CD1c-positive myeloid dendritic cell (primary cell): ENCODE data around the gene FAM9C.
"Not testable (repeated sequence)": the region's sequence is repeated elsewhere in the genome, so short reads cannot be mapped to it uniquely, and the experiment has no call there.

Source experiments
- DNase-seq: peaks from one replicate; pipeline ENCODE4 v3.0.0-alpha.2; 2016; ENCODE audit errors: extremely low spot score

Gene FAM9C

GRCh38 chrX:13076176-13076961 lies 31.9 kb upstream of the FAM9C start:
- no peak for DNase-seq

DNA sequence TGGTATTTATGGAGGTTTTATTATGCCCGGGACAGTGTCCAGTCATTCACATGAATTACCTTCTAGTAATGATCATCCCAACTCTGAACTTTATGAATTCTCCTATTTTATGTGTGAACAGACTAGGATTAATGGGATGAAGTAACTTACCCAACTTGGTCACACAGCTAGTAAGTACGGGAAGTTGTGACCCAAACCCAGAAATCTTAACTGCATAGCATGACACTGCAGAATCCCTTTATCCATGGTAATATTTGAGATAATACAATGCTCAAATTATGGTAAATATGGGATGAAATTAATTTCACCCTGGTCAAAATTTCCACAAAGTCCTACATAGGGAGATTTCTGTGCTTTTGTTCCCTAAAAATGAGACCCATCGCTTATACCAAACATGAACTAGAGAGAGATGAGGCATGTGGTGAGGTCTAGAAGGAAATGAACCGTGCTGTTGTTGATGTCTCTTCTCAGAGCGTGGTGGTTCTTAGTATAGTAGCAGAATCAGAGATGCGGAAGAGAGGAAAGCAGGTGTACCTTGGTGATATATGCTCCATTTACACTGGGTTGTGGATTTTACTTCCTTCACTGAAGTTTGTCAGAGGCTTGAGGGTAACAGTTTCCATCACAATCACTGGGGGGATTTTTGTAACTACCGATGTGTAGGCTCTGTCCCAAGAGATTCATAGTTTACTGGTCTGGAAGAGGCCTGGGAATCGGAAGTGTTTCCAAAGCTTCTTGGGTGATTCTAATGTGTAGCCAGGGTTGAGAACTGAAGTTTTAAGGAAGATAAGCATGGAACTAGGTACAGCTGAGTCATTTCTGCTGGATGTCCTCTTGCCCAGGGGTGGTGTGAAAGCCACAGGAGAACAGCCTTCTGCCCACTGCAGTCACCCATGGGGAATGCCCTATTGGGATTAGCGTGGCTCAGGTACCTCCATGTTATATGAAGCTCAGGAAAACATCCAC lies 30.2 kb upstream of the FAM9C start:
- DNase-seq = peak; percentile 29

DNA sequence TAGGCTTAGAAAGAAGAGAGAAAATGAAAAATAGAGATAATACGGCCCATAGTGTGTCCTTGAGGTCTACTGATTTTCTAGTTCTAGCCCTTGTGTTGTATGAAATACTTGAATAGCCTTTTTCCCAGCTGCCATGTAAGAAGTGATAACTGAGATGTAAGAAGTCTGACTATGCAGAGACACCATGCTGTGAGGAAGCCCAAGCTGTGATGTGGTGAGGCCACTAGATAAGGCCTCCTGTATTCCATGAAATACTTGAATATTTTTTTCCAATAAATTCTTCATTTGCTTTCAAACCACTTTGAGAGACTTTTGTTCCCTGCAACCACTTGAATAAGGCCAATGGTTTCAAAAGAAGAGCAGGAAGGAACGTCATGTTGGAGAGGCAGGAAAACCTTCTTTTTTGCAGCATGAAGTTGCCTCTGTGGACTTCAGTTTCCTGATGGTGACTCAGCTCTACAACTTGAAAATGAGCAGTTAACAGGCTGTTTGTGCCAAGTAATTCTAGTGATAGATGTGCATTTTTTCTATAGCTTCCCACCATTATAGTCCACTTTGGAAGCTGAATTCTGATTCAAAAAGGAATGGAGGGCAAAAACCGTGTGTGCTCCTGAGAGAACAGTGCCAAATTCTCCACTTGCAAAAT lies 25.5 kb upstream of the FAM9C start:
- no peak for DNase-seq

- no peak for DNase-seq
Measured at GRCh38 chrX:13068651-13069050, 24.2 kb upstream of the FAM9C start.

DNA sequence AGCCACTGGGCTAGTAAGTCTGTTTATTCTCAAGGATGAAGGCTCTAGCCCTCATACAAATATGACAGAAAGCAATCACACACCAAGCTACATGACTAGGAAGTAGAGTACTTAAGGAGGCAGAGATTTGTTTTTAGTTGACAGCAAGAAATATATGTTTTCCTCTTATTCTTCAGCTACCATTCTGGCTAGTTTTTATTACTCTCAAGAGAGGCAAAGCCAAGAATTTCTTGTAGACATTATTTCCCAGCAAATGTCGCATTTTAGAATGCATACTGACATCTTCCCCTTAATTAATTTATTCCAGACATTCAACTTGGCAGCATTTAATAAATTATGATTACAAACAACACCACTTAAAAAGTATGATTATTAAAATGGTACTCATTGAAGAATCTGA lies 23.4 kb upstream of the FAM9C start:
- no peak for DNase-seq

GRCh38 chrX:13066391-13066790 lies 22.0 kb upstream of the FAM9C start:
- no peak for DNase-seq

DNA sequence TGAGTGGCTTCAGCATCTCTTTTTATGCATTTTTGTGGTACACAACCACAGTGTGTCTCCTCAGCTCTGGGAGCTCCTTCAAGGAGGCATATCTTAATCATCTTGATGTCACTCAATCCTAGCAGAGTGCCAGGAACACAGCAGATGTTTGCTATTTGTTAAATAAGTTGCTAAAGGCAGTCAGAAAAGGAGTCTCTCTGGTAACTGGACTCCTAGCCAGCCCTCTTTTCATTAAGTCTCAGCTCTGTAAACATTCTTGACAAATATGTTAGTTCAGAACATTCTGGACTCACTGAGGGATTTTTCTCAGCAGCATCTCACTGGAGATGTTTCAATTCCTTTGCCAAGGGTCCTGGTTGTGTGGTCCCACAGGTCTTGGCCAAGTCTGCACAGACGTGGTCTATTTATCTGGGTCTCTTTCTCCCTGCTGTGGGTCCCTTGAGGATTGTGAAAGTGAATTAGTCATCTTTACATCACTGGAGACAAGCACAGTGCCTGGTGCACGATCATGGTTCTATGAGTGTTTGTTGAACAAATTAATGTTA lies 20.3 kb upstream of the FAM9C start:
- no peak for DNase-seq

GRCh38 chrX:13063124-13063523 lies 18.7 kb upstream of the FAM9C start:
- not testable (repeated sequence) for DNase-seq

GRCh38 chrX:13062331-13062730 lies 17.9 kb upstream of the FAM9C start:
- not testable (repeated sequence) for DNase-seq

DNA sequence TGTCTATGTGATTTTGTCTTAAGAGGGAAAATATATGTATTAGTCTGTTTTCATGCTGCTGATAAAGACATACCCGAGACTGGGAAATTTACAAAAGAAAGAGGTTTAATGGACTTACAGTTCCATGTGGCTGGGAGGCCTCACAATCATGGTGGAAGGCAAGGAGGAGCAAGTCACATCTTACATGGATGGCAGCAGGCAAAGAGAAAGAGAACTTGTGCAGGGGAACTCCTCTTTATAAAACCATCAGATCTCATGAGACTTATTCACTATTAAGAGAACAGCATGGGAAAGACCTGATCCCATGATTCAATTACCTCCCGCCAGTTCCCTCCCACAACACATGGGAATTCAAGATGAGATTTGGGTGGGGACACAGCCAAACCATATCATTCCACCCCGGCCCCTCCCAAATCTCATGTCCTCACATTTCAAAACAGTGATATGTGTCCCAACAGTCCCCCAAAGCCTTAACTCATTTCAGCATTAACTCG lies 16.8 kb upstream of the FAM9C start:
- DNase-seq = not testable (repeated sequence)

DNA sequence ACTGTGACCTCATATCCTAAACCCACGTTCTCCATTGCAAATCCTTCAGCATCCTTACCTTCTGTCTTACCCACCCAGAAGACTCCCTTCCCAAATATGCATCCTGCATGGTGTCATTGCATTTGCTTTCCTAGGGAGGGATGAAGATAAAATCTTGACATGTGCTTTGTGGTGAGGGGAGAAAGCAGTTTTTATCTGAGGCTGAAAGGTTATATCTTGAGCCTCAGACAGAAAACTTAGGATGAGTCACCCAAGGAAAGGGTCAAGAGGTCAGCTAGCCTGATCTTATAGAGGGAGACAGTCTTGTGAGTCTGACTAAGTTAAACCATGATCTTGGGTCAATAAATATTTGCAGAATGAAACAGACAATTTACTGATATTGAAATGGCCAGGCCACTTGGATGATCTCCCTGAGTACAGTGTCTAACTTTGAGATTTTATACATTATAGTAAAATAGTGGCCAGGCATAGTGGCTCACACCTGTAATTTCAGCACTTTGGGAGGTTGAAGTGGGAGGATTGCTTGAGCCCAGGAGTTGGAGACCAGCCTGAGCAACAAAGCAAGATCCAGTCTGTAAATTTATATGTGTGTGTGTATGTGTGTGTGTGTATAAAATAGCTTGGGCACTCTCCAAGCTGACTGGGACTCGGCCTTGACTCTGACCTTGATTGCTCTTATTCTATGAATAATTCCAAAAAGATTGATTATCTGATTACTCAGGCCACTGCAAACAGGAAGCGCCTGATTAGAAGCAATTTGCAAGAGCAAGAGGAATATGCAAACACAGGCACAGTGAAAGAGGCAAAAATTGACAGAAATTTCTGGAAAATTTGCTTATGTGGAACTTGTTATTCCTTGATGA lies 15.4 kb upstream of the FAM9C start:
- no peak for DNase-seq

DNA sequence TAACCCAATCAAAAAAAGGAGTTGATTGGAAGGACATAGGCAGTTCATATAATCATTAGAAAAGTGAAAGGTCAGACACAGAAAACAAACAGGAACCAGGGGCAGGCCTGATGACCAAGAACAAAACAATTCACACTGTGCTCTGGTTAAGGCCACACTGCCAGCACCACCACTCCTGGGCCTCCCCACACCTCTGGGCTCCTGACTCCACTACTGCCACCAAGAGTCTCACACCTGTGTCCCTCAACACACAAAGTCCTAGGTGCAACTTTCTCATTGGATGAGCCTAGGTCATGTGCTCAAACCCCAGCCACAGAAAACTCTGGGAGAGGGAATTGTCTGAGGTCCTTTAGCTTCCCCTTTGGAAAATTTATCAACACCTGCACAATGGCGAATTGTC lies 11.1 kb upstream of the FAM9C start:
- DNase-seq = no peak

- DNase-seq = no peak
Measured at GRCh38 chrX:13053171-13053570, 8.8 kb upstream of the FAM9C start.

DNA sequence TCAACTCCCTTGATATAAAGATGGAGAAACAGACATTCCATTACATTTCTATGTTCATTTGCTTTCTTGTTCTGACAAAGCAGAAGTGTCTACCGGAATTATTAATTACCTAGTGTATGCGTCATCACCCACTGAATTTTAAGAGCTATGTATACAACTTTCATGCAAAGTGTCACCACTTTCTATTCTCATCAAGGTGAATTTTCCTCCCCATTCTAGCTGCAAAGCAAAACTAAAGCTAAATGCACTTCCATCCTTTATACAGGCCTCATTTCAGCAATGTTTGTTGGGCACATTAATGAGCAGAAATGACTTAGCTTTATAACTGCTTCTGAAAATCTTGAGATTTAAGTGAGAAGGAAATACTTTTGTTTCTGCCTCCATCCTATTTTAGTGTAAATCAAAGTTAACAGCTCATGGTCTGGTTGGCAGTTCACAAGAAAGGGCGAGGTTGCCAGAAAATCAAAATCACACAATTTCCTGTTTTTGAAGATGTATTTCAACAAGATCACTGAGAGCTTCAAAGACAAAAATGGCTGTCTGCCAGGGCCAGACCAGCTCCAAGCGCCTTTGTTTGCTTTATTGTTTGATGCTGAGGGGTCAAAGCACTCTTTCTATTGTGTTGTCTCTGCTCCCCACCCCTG lies 7.2 kb upstream of the FAM9C start:
- DNase-seq = peak; percentile 46

GRCh38 chrX:13051167-13051528 lies 6.7 kb upstream of the FAM9C start:
- DNase-seq = no peak

GRCh38 chrX:13050151-13050550 lies 5.7 kb upstream of the FAM9C start:
- no peak for DNase-seq

GRCh38 chrX:13048280-13048679 lies 3.9 kb upstream of the FAM9C start:
- DNase-seq = no peak

DNA sequence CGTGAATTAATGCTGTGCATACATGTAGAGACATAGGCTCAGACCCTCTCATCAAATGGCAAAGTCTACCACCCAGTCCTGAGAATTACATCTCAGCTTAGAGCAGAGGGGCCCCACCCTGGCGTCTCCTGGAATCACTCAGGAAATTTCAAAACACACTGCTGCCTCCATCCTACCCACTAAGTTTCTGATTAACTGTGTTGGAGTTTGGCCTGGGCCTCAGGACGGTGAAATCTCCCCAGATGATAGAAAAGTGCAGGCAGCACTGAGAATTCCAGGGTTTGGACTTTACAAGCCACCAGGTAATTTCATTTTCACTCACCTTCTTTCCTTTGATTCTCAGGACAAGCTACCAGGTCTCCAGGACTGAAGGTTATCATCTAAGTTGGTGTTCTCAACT lies 3.3 kb upstream of the FAM9C start:
- DNase-seq = no peak

- no peak for DNase-seq
Measured at GRCh38 chrX:13046141-13046855, 1.9 kb upstream of the FAM9C start.

GRCh38 chrX:13043938-13044337 lies 482 bp downstream of the FAM9C start:
- DNase-seq = no peak
